Stimulated activated memory B cell treated with anti-CD40 and anti-IgM and Interleukin-4, amounts not matched to agents 10 μg/mL and 1 μg/mL and 100 μg/mL, for 72 hours (primary cell): ENCODE measurements around the gene DNAAF3.

Source experiments
- ATAC-seq: fragments of 150-1000 bp; cut with Tn5 transposase; 2 replicates; pipeline ENCODE4 v1.10.0; 2021
- H3K27ac Mint-ChIP-seq: one replicate; pipeline ENCODE4 v1.8.0; 2022; ENCODE audit warnings: mild to moderate bottlenecking, mixed read lengths
- H3K27me3 Mint-ChIP-seq: one replicate; pipeline ENCODE4 v1.8.0; 2022; ENCODE audit warnings: mixed read lengths
- H3K36me3 Mint-ChIP-seq: one replicate; pipeline ENCODE4 v1.8.0; 2022; ENCODE audit warnings: mixed read lengths
- H3K4me1 Mint-ChIP-seq: one replicate; pipeline ENCODE4 v1.8.0; 2022; ENCODE audit warnings: mixed read lengths
- H3K4me3 Mint-ChIP-seq: one replicate; pipeline ENCODE4 v1.8.0; 2022; ENCODE audit warnings: mild to moderate bottlenecking, moderate library complexity, mixed read lengths
- H3K9me3 Mint-ChIP-seq: one replicate; pipeline ENCODE4 v1.8.0; 2022; ENCODE audit warnings: mixed read lengths

The DNAAF3 gene

GRCh38 chr19:55147545-55148251 lies 18.7 kb downstream of the DNAAF3 start:
- no peak for ATAC-seq
- peaks cover 72% of the 10 kb centered on the region for H3K27me3 Mint-ChIP-seq
- no peak overlapping the region for H3K4me3 Mint-ChIP-seq

GRCh38 chr19:55146705-55147273 lies 19.6 kb downstream of the DNAAF3 start:
- ATAC-seq, result peak; percentile 47
- no peak overlapping the region for H3K4me3 Mint-ChIP-seq
- H3K27me3 Mint-ChIP-seq, result peaks cover 76% of the 10 kb centered on the region
- peaks cover 19% of the 10 kb centered on the region for H3K4me1 Mint-ChIP-seq
- H3K36me3 Mint-ChIP-seq, result no peaks in the 10 kb centered on the region
- H3K9me3 Mint-ChIP-seq, result peaks cover under 1% of the 10 kb centered on the region
- H3K27ac Mint-ChIP-seq, result no peak overlapping the region

More at GRCh38 chr19:55147545-55148251, 18.7 kb downstream of the DNAAF3 start:
- H3K9me3 Mint-ChIP-seq, result peaks cover 7% of the 10 kb centered on the region
- H3K27ac Mint-ChIP-seq, result no peak overlapping the region
- H3K4me1 Mint-ChIP-seq, result peaks cover 26% of the 10 kb centered on the region
- no peaks in the 10 kb centered on the region for H3K36me3 Mint-ChIP-seq

- Mint-ChIP-seq H3K27ac (no peak overlapping the region), H3K4me1 (peaks cover 21% of the 10 kb centered on the region), H3K4me3 (no peak overlapping the region), H3K36me3 (no peaks in the 10 kb centered on the region), H3K9me3 (no peaks in the 10 kb centered on the region), H3K27me3 (peaks cover 82% of the 10 kb centered on the region)
- ATAC-seq, result no peak
Measured at GRCh38 chr19:55146078-55146704, 20.2 kb downstream of the DNAAF3 start.

GRCh38 chr19:55145232-55145631 lies 21.2 kb downstream of the DNAAF3 start:
- no peak overlapping the region for H3K4me3 Mint-ChIP-seq
- H3K4me1 Mint-ChIP-seq, result peaks cover 25% of the 10 kb centered on the region
- no peak for ATAC-seq
- H3K9me3 Mint-ChIP-seq, result no peaks in the 10 kb centered on the region
- H3K27me3 Mint-ChIP-seq, result peaks cover 85% of the 10 kb centered on the region
- no peaks in the 10 kb centered on the region for H3K36me3 Mint-ChIP-seq
- no peak overlapping the region for H3K27ac Mint-ChIP-seq

GRCh38 chr19:55141696-55142095 lies 24.7 kb downstream of the DNAAF3 start:
- H3K4me1 Mint-ChIP-seq, result peaks cover 25% of the 10 kb centered on the region
- H3K27ac Mint-ChIP-seq, result no peak overlapping the region
- peaks cover 85% of the 10 kb centered on the region for H3K27me3 Mint-ChIP-seq
- ATAC-seq, result no peak
- H3K36me3 Mint-ChIP-seq, result no peaks in the 10 kb centered on the region
- H3K4me3 Mint-ChIP-seq, result no peak overlapping the region
- H3K9me3 Mint-ChIP-seq, result no peaks in the 10 kb centered on the region

GRCh38 chr19:55137915-55138314 lies 28.5 kb downstream of the DNAAF3 start:
- peaks cover 86% of the 10 kb centered on the region for H3K27me3 Mint-ChIP-seq
- H3K4me1 Mint-ChIP-seq, result peaks cover 19% of the 10 kb centered on the region
- H3K36me3 Mint-ChIP-seq, result no peaks in the 10 kb centered on the region
- H3K27ac Mint-ChIP-seq, result no peak overlapping the region
- no peak for ATAC-seq
- no peak overlapping the region for H3K4me3 Mint-ChIP-seq
- no peaks in the 10 kb centered on the region for H3K9me3 Mint-ChIP-seq

GRCh38 chr19:55136399-55137102 lies 29.9 kb downstream of the DNAAF3 start:
- Mint-ChIP-seq H3K27ac (no peak overlapping the region), H3K9me3 (no peaks in the 10 kb centered on the region), H3K27me3 (peaks cover 82% of the 10 kb centered on the region), H3K36me3 (no peaks in the 10 kb centered on the region), H3K4me1 (peaks cover 23% of the 10 kb centered on the region), H3K4me3 (no peak overlapping the region)
- ATAC-seq, result no peak

GRCh38 chr19:55134736-55135135 lies 31.7 kb downstream of the DNAAF3 start:
- no peak for ATAC-seq
- Mint-ChIP-seq H3K27me3 (peaks cover 70% of the 10 kb centered on the region), H3K4me1 (peaks cover 16% of the 10 kb centered on the region), H3K4me3 (no peak overlapping the region), H3K36me3 (no peaks in the 10 kb centered on the region), H3K27ac (no peak overlapping the region), H3K9me3 (no peaks in the 10 kb centered on the region)

- no peak overlapping the region for H3K27ac Mint-ChIP-seq
- ATAC-seq, result peak; percentile 74
- no peaks in the 10 kb centered on the region for H3K36me3 Mint-ChIP-seq
- H3K4me3 Mint-ChIP-seq, result peak overlapping the region; percentile 35
- peaks cover 69% of the 10 kb centered on the region for H3K27me3 Mint-ChIP-seq
- H3K4me1 Mint-ChIP-seq, result peaks cover 16% of the 10 kb centered on the region
- no peaks in the 10 kb centered on the region for H3K9me3 Mint-ChIP-seq
Measured at GRCh38 chr19:55133639-55134444, 32.6 kb downstream of the DNAAF3 start.

GRCh38 chr19:55132453-55133129 lies 33.8 kb downstream of the DNAAF3 start:
- Mint-ChIP-seq H3K9me3 (no peaks in the 10 kb centered on the region), H3K4me3 (no peak overlapping the region), H3K27ac (no peak overlapping the region), H3K4me1 (peaks cover 16% of the 10 kb centered on the region), H3K27me3 (peaks cover 69% of the 10 kb centered on the region), H3K36me3 (no peaks in the 10 kb centered on the region)
- no peak for ATAC-seq

- Mint-ChIP-seq H3K36me3 (no peaks in the 10 kb centered on the region), H3K4me3 (no peak overlapping the region), H3K27me3 (peaks cover 69% of the 10 kb centered on the region), H3K4me1 (peaks cover 16% of the 10 kb centered on the region), H3K27ac (no peak overlapping the region), H3K9me3 (no peaks in the 10 kb centered on the region)
- ATAC-seq, result no peak
Measured at GRCh38 chr19:55131421-55131820, 35.0 kb downstream of the DNAAF3 start.

- Mint-ChIP-seq H3K36me3 (peaks cover 6% of the 10 kb centered on the region), H3K4me3 (peak overlapping the region; percentile 5), H3K27ac (no peak overlapping the region), H3K9me3 (no peaks in the 10 kb centered on the region), H3K4me1 (peaks cover 29% of the 10 kb centered on the region), H3K27me3 (peaks cover 15% of the 10 kb centered on the region)
- no peak for ATAC-seq
Measured at GRCh38 chr19:55119053-55119452, 47.4 kb downstream of the DNAAF3 start.

GRCh38 chr19:55118401-55118991 lies 47.9 kb downstream of the DNAAF3 start:
- H3K36me3 Mint-ChIP-seq, result peaks cover 6% of the 10 kb centered on the region
- H3K27ac Mint-ChIP-seq, result peak overlapping the region; percentile 87
- peaks cover 35% of the 10 kb centered on the region for H3K4me1 Mint-ChIP-seq
- no peak for ATAC-seq
- peak overlapping the region; percentile 89 for H3K4me3 Mint-ChIP-seq
- H3K27me3 Mint-ChIP-seq, result peaks cover 10% of the 10 kb centered on the region
- H3K9me3 Mint-ChIP-seq, result no peaks in the 10 kb centered on the region
